GM21737 (cell line): ENCODE measurements around the gene IKZF1.

Experiments used
- ATAC-seq: cut with Tn5 transposase; IDR thresholded peaks from one replicate; pipeline ENCODE4 v1.9.1; 2021; ENCODE audit warnings: mild to moderate bottlenecking, moderate library complexity; ENCODE audit not compliant: unreplicated experiment

Gene IKZF1

GRCh38 chr7:50282813-50283605 is 21.5 kb upstream of the IKZF1 start:
- no peak for ATAC-seq

DNA sequence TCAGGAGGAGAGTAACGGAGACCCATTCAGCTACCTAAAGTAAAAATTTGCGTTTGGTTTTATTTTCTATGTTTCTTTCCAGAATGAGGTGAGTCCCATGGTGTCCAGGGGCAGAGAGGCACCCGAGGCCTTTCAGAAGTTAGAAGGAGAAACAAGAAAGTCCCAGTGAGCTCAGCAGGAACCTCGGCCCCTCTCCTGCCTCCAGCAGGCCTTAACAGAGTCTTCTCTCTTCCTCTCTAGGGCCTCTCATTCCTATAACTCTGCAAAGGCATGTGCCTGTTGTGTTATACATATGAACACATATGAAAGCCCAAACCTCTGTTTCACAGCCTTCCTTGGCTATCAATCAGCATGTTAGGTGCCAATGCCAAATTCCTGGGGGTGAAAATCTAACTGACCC is 20.8 kb upstream of the IKZF1 start:
- ATAC-seq = no peak

DNA sequence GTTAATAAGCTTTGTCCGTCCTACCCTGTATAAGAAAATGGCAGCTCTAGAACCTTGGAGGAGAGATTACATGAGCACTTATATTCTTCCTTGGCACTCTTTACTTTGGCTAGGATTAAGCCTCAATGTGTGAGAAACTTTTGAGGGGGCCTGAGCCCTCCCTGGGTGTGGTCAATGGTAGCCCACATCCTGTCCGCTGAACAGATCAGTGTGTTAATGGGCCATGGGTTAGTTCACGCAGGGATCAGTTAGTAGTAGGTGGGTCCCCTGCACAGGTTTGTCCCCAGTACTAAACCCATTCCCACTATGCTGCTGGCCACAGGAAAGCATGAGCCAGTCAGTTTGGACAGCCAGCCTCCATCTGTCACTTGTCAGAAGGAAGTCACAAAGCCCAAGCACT is 20.2 kb upstream of the IKZF1 start:
- no peak for ATAC-seq

GRCh38 chr7:50285269-50285668 is 19.2 kb upstream of the IKZF1 start:
- no peak for ATAC-seq

DNA sequence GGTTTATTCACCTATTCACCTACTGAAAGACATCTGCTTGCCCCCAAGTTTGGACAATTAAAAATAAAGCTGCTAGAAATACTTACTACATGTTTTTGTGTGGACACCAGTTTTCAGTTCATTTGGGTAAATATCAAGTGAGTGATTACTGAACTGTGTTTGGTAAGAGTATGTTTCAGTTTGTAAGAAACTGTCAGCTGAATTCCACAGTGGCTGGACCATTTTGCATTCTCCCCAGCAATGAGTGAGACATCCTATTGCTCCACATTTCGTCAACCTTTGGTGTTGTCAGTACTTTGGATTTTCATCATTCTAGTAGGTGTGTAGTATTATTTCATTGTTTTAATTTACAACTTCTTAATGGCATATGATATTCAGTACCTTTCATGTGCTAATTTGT is 17.4 kb upstream of the IKZF1 start:
- no peak for ATAC-seq

GRCh38 chr7:50292165-50292757 is 12.3 kb upstream of the IKZF1 start:
- ATAC-seq = no peak

DNA sequence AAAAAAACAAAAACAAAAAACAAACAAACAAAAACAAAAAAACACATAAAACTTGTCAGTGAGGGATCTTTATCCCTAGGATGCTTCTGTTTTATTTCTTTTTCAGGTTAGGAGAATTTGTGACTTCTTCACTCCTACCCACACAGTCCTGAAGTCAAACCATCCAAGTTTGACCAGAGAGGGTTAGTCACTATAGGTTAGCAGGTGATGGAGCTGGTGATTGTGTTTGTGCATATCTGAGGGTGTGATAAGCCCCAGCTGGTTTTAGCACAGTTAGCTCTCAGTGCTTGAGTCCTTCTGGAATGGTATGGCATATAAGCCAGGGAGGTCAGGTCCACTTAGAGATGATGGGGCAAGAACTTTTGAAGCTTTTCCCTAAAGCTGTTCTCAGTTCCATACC is 11.8 kb upstream of the IKZF1 start:
- no peak for ATAC-seq

DNA sequence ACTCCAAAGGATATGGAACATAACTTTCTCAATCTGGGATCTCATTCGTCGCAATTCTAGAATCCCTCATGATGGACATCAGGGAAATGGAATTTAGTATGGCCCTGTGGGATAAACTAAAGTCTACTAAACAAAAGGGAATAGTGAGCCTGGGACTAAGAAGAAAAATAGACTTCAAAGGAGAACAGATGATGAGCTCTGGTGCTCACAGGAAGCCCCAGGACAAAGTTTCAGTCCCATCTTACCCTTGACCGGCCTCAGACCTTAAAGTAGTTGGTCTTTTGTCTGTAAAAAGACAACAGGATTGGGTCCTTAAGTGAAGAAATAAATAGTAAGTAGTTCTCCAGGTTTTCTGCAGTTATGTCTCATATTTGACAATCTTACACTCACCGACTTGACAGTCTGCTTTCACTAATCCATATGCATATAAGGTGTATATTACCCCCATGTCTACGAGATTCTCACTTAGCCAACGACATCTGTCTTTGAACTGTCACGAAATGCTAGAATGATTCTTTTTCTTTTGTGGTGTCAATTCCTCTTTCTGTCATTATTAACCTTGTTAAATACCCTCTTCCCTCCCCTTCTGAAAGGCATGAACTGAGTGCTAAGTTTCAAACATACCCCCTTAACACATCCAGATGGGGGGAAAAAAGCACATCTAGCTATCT is 10.9 kb upstream of the IKZF1 start:
- ATAC-seq = no peak

GRCh38 chr7:50295133-50295532 is 9.4 kb upstream of the IKZF1 start:
- no peak for ATAC-seq

DNA sequence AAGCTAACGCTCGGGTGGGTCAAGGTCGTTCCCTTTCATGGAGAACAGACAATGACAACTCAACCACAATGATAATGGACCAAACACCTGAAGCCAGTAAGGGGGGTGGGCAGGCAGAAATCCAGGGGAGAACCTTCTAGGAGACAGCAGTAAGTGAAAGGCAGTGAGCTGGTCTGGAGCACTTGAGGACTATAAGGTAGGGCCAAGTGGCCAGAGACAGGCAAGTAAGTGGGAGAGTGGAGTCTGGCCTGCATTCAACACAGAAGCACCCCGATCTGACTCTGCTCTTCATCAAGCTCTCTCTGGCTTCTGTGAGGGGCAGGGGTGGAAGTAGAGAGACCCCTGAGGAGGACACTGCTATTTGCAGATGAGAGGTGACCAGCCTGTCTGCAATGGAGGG is 7.7 kb upstream of the IKZF1 start:
- no peak for ATAC-seq

DNA sequence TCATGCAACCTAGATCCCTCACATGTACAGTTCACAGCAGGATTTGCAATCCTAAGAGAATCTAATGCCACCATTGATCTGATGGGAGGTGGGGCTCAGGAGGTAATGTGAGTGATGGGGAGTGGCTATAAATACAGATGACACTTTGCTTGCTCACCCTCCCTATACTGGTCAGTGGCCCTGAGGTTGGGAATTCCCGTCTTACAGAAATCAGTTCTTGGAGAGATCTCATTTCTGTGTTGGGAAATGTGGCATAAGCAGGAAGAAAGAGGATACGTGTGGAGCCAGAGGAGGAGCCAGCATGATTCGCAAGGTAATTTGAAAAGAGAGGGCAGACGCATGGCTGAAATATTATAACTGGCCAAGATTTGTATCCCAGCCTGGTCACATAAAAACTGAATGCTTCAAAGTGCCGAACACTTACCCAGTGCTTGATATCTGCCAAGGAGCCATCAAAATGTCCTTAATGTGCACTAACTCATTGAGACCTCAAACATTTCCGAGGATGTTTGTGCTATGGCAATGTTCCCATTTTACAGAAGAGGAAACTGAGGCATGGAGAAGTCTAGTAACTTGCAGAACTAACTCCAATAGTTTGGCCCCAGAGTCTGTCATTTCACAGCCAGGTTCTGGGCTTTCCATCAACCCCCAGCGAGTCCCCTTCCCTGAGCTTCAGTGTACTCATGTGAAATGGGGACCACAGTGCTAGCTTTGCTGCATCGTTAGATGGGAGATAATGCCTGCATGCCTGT is 5.5 kb upstream of the IKZF1 start:
- no peak for ATAC-seq

DNA sequence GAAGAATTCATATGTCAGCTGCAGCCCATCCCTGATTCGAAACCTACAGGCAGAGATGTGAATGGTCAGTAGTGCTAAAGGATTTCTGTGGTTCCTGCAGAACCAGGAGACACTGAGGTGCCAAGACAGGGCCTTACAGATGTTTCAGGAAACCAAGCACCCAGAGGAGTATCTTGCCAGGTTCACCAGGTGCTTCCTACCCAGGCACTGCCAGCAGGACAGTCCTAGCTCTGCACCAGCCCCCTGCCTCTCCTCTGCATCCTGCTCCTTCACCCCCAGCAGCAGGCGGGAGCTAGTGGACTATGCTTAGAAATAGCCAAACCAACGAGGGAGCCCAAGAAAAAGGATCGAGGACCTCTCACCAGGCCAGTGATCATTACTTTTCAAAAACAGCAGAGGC is 4.2 kb upstream of the IKZF1 start:
- ATAC-seq = no peak

- ATAC-seq = no peak
These were observed 1.8 kb upstream of the IKZF1 start for GRCh38 chr7:50302486-50303334.

- peak; percentile 18 for ATAC-seq
These were observed 984 bp upstream of the IKZF1 start for GRCh38 chr7:50303335-50304128.

GRCh38 chr7:50304911-50305582 is 531 bp downstream of the IKZF1 start:
- ATAC-seq = peak; percentile 37

GRCh38 chr7:50305583-50306493 is 1.3 kb downstream of the IKZF1 start:
- no peak for ATAC-seq

GRCh38 chr7:50306494-50307367 is 2.2 kb downstream of the IKZF1 start:
- ATAC-seq = no peak
